Lower leg skin (tissue), 4 donors: ENCODE results near the gene HAUS3. TPM values are rescaled to one million over a fixed set of nuclear protein-coding genes. Genes with fewer than 3 reads are reported as not detected.
A peak's percentile ranks its signal among the peaks of the same experiment; 100 is the strongest.

Experiments used
- DNase-seq, 2 donors: peaks; one replicate each; pipeline ENCODE4 v3.0.0-alpha.2; 2019; ENCODE audit warnings: low spot score in 2 of 2
- H3K4me3 ChIP-seq: fragments of 200-600 bp; sonication (generic); 2 replicates; pipeline ENCODE4 v1.5.1; 2017; ENCODE audit warnings: mild to moderate bottlenecking, low read depth; ENCODE audit not compliant: poor library complexity, severe bottlenecking
- POLR2A ChIP-seq, 2 donors: fragments of 450-650 bp; IDR thresholded peaks; one replicate each; pipeline ENCODE4 v1.6.1; 2016 to 2017; ENCODE audit warnings: antibody characterized with exemption in 2 of 2, mild to moderate bottlenecking in 1 of 2, moderate library complexity in 1 of 2
- WGBS, 2 donors: methylation state at CpG; one replicate each; pipeline ENCODE4 v1.1.5; 2018; 5-methylcytosine and 5-hydroxymethylcytosine counted together
- intact Hi-C: fragments of 100-400 bp; cut with DNase I; formaldehyde crosslinking; loops from one replicate; pipeline ENCODE4 v1.15.0; 2023; ENCODE audit warnings: low total_unique reads
- total RNA-seq, 4 donors: library from RNA; depleted of rRNA; stranded (reverse); fragments of >200 nt; gene quantifications; one replicate each; pipeline ENCODE4 v1.1.0, GENCODE V29; 2016
- TF ChIP-seq, protein P1 (sequence below), 3 donors: fragments of 450-650 bp; IDR thresholded peaks; one replicate each; pipeline ENCODE4 v1.5.1; 2016; ENCODE audit warnings: antibody characterized with exemption in 3 of 3, mild to moderate bottlenecking in 3 of 3, moderate library complexity in 2 of 3

The HAUS3 gene
- total RNA-seq, 4 donors from 2014 or later = 6.8 to 15.3 (median 12.4) TPM

GRCh38 chr4:2251795-2252529 lies 10.0 kb upstream of the HAUS3 start:
- DNase-seq = peak; percentile 11 to 64
- intact Hi-C loops = no loop called here
- TF ChIP-seq, protein P1, sequence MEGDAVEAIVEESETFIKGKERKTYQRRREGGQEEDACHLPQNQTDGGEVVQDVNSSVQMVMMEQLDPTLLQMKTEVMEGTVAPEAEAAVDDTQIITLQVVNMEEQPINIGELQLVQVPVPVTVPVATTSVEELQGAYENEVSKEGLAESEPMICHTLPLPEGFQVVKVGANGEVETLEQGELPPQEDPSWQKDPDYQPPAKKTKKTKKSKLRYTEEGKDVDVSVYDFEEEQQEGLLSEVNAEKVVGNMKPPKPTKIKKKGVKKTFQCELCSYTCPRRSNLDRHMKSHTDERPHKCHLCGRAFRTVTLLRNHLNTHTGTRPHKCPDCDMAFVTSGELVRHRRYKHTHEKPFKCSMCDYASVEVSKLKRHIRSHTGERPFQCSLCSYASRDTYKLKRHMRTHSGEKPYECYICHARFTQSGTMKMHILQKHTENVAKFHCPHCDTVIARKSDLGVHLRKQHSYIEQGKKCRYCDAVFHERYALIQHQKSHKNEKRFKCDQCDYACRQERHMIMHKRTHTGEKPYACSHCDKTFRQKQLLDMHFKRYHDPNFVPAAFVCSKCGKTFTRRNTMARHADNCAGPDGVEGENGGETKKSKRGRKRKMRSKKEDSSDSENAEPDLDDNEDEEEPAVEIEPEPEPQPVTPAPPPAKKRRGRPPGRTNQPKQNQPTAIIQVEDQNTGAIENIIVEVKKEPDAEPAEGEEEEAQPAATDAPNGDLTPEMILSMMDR (IDR thresholded peaks at IDR 0.05) = no peak
- no peak for TF ChIP-seq POLR2A (IDR thresholded peaks at IDR 0.05)
- H3K4me3 ChIP-seq = no peak overlapping the region
- 95 to 97% methylated on average over 12 to 15 of the region's 16 CpGs for WGBS, 2 donors

DNA sequence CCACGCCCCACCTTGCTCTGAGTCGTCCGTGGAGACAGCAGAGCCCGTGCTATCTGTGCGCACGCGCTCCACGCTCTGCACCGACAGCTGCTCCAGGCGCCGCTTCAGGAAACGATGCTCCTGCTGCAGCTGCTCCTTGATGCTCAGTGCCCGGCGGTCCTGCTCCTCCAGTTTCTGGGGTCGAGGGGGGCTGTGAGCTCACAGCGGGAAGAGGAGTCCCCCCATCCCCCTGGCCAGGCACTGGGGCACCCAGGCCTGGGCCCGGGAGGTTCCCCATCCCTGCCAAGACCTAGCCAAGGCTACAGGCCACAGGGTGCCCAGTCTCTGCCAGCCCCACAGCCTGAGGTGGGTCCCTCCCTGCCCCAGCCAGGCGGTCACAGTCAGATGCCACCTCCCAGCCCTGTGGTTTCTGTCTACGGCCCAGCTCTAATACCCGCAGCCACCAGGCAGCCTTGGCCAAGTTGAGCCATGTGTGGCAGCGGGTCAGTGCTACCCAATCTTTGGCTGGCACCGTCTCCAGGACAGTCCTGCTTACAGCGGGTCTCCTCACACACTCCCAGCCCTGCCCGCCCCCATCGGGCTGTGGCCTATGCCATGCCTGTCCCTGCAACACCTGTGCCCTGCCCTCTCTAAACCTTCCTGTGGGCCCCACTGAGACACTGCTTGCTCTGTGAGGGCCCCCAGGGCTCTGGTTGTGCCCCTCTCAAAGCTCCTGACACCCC lies 9.3 kb upstream of the HAUS3 start:
- DNase-seq = peak; percentile 12 to 81
- no peak for TF ChIP-seq POLR2A (IDR thresholded peaks at IDR 0.05)
- TF ChIP-seq, protein P1 (IDR thresholded peaks at IDR 0.05) = no peak
- WGBS, 2 donors = 90 to 91% methylated on average over 21 to 25 of the region's 25 CpGs
- intact Hi-C loops = no loop called here
- no peak overlapping the region for H3K4me3 ChIP-seq

GRCh38 chr4:2250357-2251072 lies 8.6 kb upstream of the HAUS3 start:
- WGBS, 2 donors = 90 to 92% methylated on average over 20 to 29 of the region's 30 CpGs
- TF ChIP-seq POLR2A (IDR thresholded peaks at IDR 0.05) = no peak
- TF ChIP-seq, protein P1 (IDR thresholded peaks at IDR 0.05) = no peak
- peak; percentile 8 to 83 for DNase-seq
- no peak overlapping the region for H3K4me3 ChIP-seq
- intact Hi-C loops = no loop called here

DNA sequence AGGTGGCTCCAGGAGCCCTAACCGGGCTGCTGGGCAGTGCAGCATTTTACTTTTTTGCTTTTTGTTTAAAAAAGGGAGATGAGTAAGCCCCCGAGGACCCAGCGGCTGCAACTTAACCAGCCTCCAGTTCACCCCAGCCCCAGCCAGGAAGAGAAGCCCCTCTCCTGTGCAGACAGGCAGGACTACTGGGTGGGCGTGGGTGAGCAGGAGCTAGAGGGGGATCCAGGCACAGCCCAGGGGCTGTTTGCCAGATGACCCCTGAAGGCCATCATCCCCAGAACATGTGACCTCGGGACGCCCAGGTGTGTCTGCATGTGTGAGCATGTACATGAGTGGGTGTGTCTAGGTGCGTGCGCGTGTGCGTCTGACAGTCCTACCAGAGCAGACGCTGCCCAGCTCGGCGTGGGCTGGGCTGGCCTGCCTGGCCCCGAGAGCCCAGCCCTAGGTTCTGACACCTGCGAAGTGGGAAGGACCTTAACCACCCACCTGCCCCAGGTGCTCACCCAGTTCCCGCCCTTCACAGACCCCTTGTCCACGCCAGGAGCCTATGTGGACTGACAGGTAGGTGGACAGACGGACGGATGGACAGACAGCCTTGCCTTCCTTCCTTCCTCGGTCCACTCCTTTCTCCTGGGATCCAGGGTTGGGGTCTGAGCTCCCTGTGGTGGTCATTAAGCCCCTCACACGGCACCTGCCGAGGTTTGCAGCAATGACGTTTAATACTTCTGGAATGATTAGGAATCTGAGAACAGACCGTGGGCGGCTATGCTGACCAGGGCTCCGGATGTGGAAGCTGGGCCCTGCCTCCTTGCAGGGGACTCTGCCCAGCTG lies 7.8 kb upstream of the HAUS3 start:
- WGBS, 2 donors = 64 to 77% methylated on average over 26 of the region's 26 CpGs

More for the DNA sequence above, 7.8 kb upstream of the HAUS3 start:
- TF ChIP-seq, protein P1 (IDR thresholded peaks at IDR 0.05) = no peak
- TF ChIP-seq POLR2A (IDR thresholded peaks at IDR 0.05) = no peak
- no peak overlapping the region for H3K4me3 ChIP-seq
- intact Hi-C loops = no loop called here
- peak; percentile 11 to 80 for DNase-seq
